ENCODE results near the gene EGR2. TPM values are rescaled to one million over a fixed set of nuclear protein-coding genes. Genes with fewer than 3 reads are reported as not detected.

The EGR2 gene
- total RNA-seq, 1 experiment from 2014 or later, result 0.92 TPM

DNA sequence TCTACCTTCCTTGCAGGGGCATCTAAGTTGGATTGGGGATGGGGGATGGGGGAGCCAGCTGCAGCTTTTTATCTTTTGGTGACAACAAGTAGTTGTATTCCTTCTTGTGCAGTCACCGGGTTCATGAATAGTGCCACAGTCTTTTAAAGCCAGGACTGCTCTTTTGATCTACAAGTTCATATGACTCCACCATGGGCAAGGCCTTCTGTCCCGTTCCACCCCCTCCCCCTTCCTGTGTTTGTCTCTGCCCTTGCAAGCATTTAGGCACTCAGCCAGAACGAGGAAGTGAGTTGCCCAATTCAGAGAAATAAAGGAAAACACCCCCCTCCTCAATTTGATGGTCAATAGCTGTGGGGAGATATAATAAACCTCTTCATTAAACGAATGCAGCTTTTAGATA, 44.8 kb upstream of the EGR2 start:
- no peaks in the 10 kb centered on the region; the same call in 1 of the 2 replicates for H3K27me3 Mint-ChIP-seq (ENCODE audit: low read depth)
- ChIA-PET CTCF (no interaction called here), POLR2A (interaction anchor here (0.6 to 0.7 kb wide), 2 partner anchors 223 to 245 kb away, joined by 3 to 4 read pairs; no protein-coding TSS in a partner anchor)
- no peak overlapping the region for H3K27ac Mint-ChIP-seq
- H3K9me3 Mint-ChIP-seq, result no peaks in the 10 kb centered on the region
- no peak overlapping the region for H3K4me3 Mint-ChIP-seq
- H3K36me3 Mint-ChIP-seq, result no peaks in the 10 kb centered on the region
- DNase-seq (ENCODE audit: low spot score) (no peak), ATAC-seq (peak; percentile 36; the same call in 1 of the 2 replicates)
- H3K4me1 Mint-ChIP-seq, result peaks cover 8% of the 10 kb centered on the region
- TF ChIP-seq GTF2I (CRISPR knock-in tag; conservative IDR thresholded peaks at IDR 0.05) (no peak), ZBTB21 (CRISPR knock-in tag; IDR thresholded peaks at IDR 0.05; ENCODE audit: borderline replicate concordance) (no peak), GRHL2 (CRISPR knock-in tag; IDR thresholded peaks at IDR 0.05; ENCODE audit: insufficient replicate concordance, severe bottlenecking) (no peak), SOX15 (CRISPR knock-in tag; IDR thresholded peaks at IDR 0.05) (no peak), TCF7 (CRISPR knock-in tag; IDR thresholded peaks at IDR 0.05; ENCODE audit: low read depth) (no peak), ZNF396 (CRISPR knock-in tag; IDR thresholded peaks at IDR 0.05; ENCODE audit: borderline replicate concordance) (no peak), OVOL2 (CRISPR knock-in tag; IDR thresholded peaks at IDR 0.05; ENCODE audit: borderline replicate concordance) (no peak), GABPB1 (CRISPR knock-in tag; IDR thresholded peaks at IDR 0.05) (no peak)
- TF ChIP-seq, protein P1, sequence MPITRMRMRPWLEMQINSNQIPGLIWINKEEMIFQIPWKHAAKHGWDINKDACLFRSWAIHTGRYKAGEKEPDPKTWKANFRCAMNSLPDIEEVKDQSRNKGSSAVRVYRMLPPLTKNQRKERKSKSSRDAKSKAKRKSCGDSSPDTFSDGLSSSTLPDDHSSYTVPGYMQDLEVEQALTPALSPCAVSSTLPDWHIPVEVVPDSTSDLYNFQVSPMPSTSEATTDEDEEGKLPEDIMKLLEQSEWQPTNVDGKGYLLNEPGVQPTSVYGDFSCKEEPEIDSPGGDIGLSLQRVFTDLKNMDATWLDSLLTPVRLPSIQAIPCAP (CRISPR knock-in tag; IDR thresholded peaks at IDR 0.05), result no peak

DNA sequence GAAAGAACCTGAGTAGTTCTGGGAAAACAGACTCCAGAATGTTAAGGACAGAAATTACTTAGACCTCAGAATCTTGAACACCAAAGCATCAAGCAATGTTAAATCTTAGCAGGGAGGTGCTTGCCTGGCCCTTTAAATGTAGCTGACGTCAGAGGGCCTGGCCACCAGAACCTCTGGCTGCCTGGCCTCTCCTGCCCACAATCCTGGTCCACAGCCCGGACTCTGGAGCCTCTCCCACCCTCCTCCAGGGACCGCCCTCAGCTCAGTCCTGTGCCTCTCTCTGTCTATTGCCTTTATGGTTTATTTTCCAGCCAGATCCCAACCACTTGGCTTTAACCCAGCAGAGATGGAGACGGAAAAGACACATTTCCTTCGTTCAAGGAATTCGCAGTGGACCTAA, 42.2 kb upstream of the EGR2 start:
- Mint-ChIP-seq H3K36me3 (no peaks in the 10 kb centered on the region), H3K27ac (no peak overlapping the region), H3K4me3 (no peak overlapping the region), H3K9me3 (no peaks in the 10 kb centered on the region), H3K4me1 (peaks cover 8% of the 10 kb centered on the region), H3K27me3 (ENCODE audit: low read depth) (no peaks in the 10 kb centered on the region; the same call in 1 of the 2 replicates)
- DNase-seq (ENCODE audit: low spot score) (peak; percentile 24), ATAC-seq (peak; percentile 87)
- ChIA-PET CTCF (interaction anchor here (0.8 kb wide), 1 partner anchor 226 kb away, joined by 4 read pairs; no protein-coding TSS in a partner anchor), POLR2A (no interaction called here)
- TF ChIP-seq, protein P1 (CRISPR knock-in tag; IDR thresholded peaks at IDR 0.05), result no peak
- TF ChIP-seq, protein P2, sequence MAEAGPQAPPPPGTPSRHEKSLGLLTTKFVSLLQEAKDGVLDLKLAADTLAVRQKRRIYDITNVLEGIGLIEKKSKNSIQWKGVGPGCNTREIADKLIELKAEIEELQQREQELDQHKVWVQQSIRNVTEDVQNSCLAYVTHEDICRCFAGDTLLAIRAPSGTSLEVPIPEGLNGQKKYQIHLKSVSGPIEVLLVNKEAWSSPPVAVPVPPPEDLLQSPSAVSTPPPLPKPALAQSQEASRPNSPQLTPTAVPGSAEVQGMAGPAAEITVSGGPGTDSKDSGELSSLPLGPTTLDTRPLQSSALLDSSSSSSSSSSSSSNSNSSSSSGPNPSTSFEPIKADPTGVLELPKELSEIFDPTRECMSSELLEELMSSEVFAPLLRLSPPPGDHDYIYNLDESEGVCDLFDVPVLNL (CRISPR knock-in tag; IDR thresholded peaks at IDR 0.05; ENCODE audit: borderline replicate concordance, low read depth), result no peak
- TF ChIP-seq ZBTB21 (CRISPR knock-in tag; IDR thresholded peaks at IDR 0.05; ENCODE audit: borderline replicate concordance) (no peak), GRHL2 (CRISPR knock-in tag; IDR thresholded peaks at IDR 0.05; ENCODE audit: insufficient replicate concordance, severe bottlenecking) (no peak)

DNA sequence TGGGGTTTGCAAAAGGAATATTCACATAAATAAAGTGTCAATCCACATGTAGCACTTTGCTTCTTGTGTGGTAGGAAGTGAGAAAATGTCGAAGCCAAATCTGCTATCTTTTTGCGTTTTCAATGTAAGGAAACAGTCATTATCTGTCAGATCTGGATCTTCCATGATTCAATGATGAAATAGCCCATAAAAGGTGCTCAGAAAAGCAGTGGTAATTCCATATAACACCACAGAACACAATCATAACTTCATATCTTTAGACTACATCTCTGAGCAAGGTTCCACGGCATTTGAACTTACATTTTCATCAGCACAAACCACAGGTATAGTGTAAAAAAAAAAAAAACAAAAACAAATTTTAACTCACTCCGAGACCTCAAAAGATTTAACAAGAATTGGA, 39.9 kb upstream of the EGR2 start:
- H3K27me3 Mint-ChIP-seq (ENCODE audit: low read depth), result no peaks in the 10 kb centered on the region
- no peaks in the 10 kb centered on the region for H3K9me3 Mint-ChIP-seq
- no peaks in the 10 kb centered on the region for H3K36me3 Mint-ChIP-seq
- TF ChIP-seq ZNF121 (CRISPR knock-in tag; IDR thresholded peaks at IDR 0.05), result no peak
- TF ChIP-seq ZNF219 (CRISPR knock-in tag; IDR thresholded peaks at IDR 0.05; ENCODE audit: borderline replicate concordance), result no peak
- TF ChIP-seq TCF7 (CRISPR knock-in tag; IDR thresholded peaks at IDR 0.05; ENCODE audit: low read depth), result no peak
- TF ChIP-seq NFE2L1 (CRISPR knock-in tag; IDR thresholded peaks at IDR 0.05), result no peak
- TF ChIP-seq ZNF671 (CRISPR knock-in tag; IDR thresholded peaks at IDR 0.05), result no peak
- TF ChIP-seq IRF2 (CRISPR knock-in tag; IDR thresholded peaks at IDR 0.05; ENCODE audit: borderline replicate concordance, low read depth), result no peak
- TF ChIP-seq SOX15 (CRISPR knock-in tag; IDR thresholded peaks at IDR 0.05), result no peak
- TF ChIP-seq, protein P3, sequence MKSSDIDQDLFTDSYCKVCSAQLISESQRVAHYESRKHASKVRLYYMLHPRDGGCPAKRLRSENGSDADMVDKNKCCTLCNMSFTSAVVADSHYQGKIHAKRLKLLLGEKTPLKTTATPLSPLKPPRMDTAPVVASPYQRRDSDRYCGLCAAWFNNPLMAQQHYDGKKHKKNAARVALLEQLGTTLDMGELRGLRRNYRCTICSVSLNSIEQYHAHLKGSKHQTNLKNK (CRISPR knock-in tag; IDR thresholded peaks at IDR 0.05), result no peak
- TF ChIP-seq ZBTB21 (CRISPR knock-in tag; IDR thresholded peaks at IDR 0.05; ENCODE audit: borderline replicate concordance), result no peak
- DNase-seq (ENCODE audit: low spot score) (no peak), ATAC-seq (no peak)
- H3K4me1 Mint-ChIP-seq, result peaks cover 6% of the 10 kb centered on the region
- no peak overlapping the region for H3K4me3 Mint-ChIP-seq
- H3K27ac Mint-ChIP-seq, result no peak overlapping the region
- POLR2A ChIA-PET, result interaction anchor here (0.8 kb wide), 1 partner anchor 103 kb away, joined by 3 read pairs; no protein-coding TSS in a partner anchor
- CTCF ChIA-PET, result no interaction called here
